Choroid plexus epithelial cell (primary cell): Measurements from ENCODE around the gene KCNT2.

Source experiments
- DNase-seq: peaks from one replicate; pipeline ENCODE4 v3.0.0-alpha.2; 2010; ENCODE audit warnings: low read depth
- H3K4me3 ChIP-seq: 2 replicates; pipeline ENCODE4 v1.5.1; 2011; ENCODE audit warnings: low read depth, mild to moderate bottlenecking, control low read depth, low read length, moderate library complexity
- CTCF ChIP-seq: conservative IDR thresholded peaks from 2 replicates; pipeline ENCODE4 v1.5.1; 2011; ENCODE audit warnings: low read depth, mild to moderate bottlenecking, control low read depth, inconsistent platforms, low read length, moderate library complexity

KCNT2 gene

GRCh38 chr1:196619721-196620120 is 11.5 kb upstream of the KCNT2 start:
- no peak for DNase-seq
- no peak overlapping the region for H3K4me3 ChIP-seq
- TF ChIP-seq CTCF, result no peak

- DNase-seq, result no peak
- H3K4me3 ChIP-seq, result no peak overlapping the region
- no peak for TF ChIP-seq CTCF
Measured at GRCh38 chr1:196611873-196612272, 3.6 kb upstream of the KCNT2 start.

- no peak for DNase-seq
- peak overlapping the region; percentile 79 for H3K4me3 ChIP-seq
- no peak for TF ChIP-seq CTCF
Measured at GRCh38 chr1:196609370-196609737, 1.1 kb upstream of the KCNT2 start.

- peak; percentile 18 for DNase-seq
- peak overlapping the region; percentile 79 for H3K4me3 ChIP-seq
- TF ChIP-seq CTCF, result no peak
Measured at GRCh38 chr1:196607981-196608380, 259 bp downstream of the KCNT2 start.

GRCh38 chr1:196603651-196604050 is 4.6 kb downstream of the KCNT2 start:
- TF ChIP-seq CTCF, result no peak
- no peak overlapping the region for H3K4me3 ChIP-seq
- DNase-seq, result no peak

GRCh38 chr1:196598942-196599748 is 9.1 kb downstream of the KCNT2 start:
- DNase-seq, result no peak
- H3K4me3 ChIP-seq, result no peak overlapping the region
- no peak for TF ChIP-seq CTCF

GRCh38 chr1:196594700-196595099 is 13.5 kb downstream of the KCNT2 start:
- TF ChIP-seq CTCF, result no peak
- DNase-seq, result no peak
- H3K4me3 ChIP-seq, result no peak overlapping the region
